GM21576 (cell line): ENCODE results near the gene FAM83G.
"Not testable (repeated sequence)": the region's sequence is repeated elsewhere in the genome, so short reads cannot be mapped to it uniquely, and the experiment has no call there.

Experiments used
- ATAC-seq: cut with Tn5 transposase; IDR thresholded peaks from one replicate; pipeline ENCODE4 v1.9.1; 2021; ENCODE audit warnings: mild to moderate bottlenecking, moderate library complexity; ENCODE audit not compliant: unreplicated experiment

The FAM83G gene

DNA sequence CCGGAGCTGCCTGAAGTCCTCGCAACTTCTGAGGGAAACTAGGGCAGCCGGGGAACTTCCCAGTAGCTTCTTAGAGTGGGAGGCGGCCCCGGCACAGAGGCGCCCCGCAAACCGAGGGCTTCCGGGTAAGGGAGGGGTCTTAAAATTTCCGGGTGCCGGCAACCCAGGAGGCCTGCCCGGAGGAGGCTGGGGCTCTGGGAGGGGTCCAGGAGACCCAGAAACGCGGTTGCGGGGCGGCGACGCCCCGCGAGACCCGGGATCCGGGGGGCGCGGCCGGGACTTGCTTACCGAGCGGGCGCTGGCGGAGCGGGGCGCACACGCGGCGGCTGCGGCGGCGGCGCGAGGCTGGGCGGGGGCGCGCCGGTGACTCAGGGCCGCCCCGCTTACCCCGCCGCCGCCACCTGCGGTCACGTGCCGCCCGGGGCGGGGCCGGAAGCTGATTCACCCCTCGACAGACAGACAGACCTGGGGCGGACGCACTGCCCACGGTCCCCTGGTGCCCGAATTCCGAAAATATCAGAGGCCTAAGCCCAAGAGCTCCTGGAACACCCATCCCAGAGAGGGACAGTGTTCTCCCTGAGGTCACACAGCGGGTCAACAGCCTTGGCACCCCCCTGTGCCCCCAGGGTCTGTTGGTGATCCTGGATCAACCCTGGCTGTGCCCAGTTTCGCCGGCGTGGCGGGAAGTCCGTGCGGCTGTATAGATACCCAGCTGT is at the start of gene FAM83G:
FAM83G (minus strand) TSS at position 344 of the 716 bp plus-strand sequence. CDS start 723 bp downstream, outside the sequence.
- peak; percentile 70 for ATAC-seq

GRCh38 chr17:19048826-19049225 is 44.3 kb upstream of the FAM83G start:
- ATAC-seq: not testable (repeated sequence)

GRCh38 chr17:19047510-19047909 is 42.9 kb upstream of the FAM83G start:
- not testable (repeated sequence) for ATAC-seq

- not testable (repeated sequence) for ATAC-seq
These were observed 42.3 kb upstream of the FAM83G start, which contains the start of gene GRAP for GRCh38 chr17:19046782-19047375. Gene GRAP, minus strand, starts transcription at chr17:19046957. Its CDS starts 31 bp downstream, at chr17:19046926.

DNA sequence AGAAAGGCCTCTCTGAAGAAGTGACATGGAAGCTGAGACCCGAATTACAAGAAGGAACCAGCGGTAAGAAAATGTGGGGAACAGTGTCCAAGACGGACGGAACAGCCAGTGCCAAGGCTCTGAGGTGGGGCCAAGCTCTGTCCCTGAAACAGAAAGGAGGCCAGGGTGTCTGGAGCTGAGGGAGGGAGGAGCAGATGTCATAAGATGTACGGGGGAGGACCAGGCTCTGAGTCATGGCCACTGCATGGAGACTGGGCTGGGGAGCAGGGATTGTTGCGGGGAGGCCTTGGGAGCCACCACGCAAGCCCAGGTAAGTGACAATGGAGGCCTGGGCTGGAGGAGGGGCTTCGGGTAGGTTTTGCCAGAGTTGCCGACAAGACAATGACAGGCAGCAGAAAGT is 40.1 kb upstream of the FAM83G start:
- ATAC-seq: not testable (repeated sequence)

- not testable (repeated sequence) for ATAC-seq
These were observed 38.5 kb upstream of the FAM83G start for GRCh38 chr17:19043032-19043431.

DNA sequence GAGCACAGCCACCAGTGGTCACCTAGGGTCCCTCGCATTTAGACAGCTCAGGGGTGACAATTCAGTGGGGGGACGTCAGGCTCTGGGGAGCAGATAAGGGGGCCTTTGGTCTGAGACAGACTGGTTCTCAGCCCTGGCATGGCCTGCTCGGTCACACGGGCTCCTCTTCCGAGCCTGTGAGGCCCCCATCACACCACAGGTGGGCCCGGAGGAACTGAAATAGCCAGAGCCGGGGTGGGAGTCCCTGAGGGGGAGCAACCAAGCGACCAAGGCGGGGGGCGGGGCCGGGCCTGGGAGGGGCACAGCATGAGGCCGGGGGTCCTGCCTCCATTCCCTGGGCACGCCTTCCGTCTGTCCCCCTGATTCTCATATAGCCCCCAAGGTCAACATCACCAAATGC is 37.8 kb upstream of the FAM83G start:
- ATAC-seq: not testable (repeated sequence)

DNA sequence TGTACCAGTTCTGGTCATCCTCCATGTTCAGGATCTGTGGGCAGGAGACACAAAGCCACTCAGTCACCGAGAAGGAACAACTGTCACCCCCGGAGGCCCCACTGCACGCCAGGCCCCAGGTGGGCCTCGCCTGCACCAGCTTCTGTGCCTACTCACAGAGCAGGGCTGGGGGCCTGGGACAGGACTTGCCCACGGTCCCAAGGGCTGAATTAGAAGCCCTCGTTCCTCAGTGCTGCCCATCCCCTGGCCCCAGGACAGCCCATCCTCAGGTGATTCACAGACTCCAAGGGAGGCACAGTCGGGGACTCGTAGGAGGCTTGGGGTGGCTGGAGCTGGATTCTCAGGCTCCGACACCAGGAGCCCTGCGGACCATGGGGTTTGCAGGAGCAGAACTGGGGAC is 37.3 kb upstream of the FAM83G start:
- not testable (repeated sequence) for ATAC-seq

GRCh38 chr17:19040350-19040749 is 35.8 kb upstream of the FAM83G start:
- ATAC-seq: not testable (repeated sequence)

DNA sequence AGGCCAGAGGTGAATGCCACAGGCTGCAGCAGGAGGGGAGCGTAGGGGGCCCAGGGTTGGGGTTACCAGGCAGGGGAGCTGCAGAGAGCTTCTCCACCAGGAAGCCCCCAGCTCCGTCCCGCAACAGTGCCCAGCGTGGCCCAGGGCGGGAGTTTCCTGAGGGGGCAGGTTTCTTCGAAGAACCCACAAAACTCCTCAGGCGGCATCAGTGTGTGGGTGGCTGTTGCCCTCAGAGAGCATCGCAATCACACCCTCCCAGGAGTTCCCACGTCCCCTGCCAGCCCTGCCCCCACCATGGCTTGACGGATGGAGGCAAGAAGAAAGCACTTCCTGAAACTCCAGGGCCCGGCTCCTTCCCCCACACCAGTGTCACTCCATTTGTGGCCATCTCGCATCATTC is 34.2 kb upstream of the FAM83G start:
- not testable (repeated sequence) for ATAC-seq

- ATAC-seq: not testable (repeated sequence)
These were observed 33.4 kb upstream of the FAM83G start for GRCh38 chr17:19038007-19038406.

DNA sequence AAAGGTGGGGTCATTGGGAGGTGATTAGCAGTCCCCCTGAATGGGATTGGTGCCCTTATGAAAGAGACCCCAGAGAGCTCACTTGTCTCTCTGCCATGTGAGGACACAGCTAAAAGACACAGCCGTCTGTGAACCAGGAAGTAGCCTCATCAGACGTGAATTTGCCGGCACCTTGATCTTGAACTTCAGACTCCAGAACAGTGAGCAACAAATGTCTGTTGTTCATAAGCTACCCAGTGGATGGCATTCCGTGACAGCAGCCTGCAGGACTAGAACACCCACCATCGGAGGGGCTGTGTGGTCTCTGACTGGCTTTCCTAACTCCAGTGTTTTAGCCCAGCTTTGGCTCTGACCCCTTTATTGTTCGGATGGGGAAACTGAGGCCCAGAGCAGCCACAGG is 33.0 kb upstream of the FAM83G start:
- not testable (repeated sequence) for ATAC-seq

DNA sequence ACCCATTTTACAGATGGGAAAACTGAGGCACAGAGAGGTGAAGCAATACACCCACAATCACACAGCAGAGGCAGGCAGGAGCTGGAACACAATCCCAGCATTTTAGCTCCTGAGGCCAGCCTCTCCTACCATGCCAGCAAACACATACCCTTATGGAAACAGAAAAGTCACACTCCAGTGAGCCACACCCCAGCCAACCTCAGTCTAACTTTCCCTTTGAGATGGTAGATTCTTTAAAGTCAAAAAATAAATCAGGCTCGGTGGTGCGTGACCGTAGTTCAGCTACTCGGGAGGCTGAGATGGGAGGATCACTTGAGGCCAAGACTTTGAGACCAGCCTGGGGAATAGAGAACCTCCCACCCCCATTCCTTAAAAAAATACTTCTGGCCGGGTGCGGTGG is 31.6 kb upstream of the FAM83G start:
- ATAC-seq: peak; percentile 30

- peak; percentile 41 for ATAC-seq
These were observed 27.9 kb upstream of the FAM83G start for GRCh38 chr17:19032377-19032988.

DNA sequence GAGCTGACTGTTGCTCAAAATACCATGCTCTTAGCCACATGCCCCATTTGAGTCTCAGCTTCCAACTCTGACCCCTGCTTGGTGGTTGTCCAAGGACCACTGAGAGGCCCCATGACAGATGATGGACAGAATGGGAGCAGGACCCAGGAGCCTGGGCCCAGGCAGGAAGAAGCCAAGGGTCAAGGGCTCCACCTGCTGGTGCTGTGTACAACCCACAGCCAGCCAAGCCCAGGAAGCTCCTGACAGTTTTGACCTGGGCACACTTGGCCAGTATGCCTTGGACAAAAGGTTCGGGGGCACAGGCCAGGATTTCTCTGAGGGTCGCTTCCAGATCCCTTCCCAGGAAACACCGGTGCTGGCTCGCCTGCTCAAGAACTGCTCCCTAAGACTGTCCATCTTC is 27.2 kb upstream of the FAM83G start:
- ATAC-seq: not testable (repeated sequence)

- not testable (repeated sequence) for ATAC-seq
These were observed 26.3 kb upstream of the FAM83G start for GRCh38 chr17:19030771-19031449.

DNA sequence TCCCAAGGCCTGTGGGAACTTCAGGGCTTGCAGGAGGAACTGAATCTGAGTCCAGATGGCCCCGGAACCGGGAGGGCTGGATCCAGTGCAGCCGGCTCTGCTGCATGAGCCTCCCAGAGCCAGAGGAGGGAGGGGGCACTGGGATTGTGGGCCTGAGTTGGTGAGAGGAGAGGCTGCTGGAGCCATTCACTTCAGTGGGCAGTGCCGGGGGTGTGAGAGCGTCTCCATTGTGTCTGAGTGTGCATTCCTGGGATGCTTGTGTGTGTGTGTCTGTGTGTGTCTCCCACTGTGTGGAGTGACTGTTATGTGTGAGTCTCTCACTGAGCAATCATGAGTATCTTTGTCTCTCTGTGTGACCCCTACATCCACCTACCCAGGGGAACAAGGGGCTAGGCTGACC is 25.2 kb upstream of the FAM83G start:
- not testable (repeated sequence) for ATAC-seq

DNA sequence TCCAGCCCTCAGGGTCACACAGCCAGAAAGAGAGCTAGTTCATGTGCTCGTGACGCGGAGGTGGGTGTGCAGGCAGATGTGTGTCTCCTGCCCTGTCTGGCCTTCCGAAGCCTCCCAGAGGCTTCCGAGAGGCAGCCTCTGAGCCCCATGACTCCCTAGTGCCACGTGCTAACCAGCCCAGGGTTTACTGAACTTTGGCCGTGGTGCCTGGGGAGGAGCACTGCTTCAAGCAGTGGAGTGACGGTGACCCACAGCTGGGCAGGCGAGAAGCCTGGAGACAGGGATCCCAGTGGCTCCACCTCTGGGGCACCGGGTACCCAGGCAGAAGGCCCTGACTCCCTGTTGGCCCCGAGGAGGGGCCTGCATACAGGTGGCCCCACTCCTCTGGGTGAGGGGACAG is 24.1 kb upstream of the FAM83G start:
- ATAC-seq: not testable (repeated sequence)

- no peak for ATAC-seq
These were observed 19.8 kb upstream of the FAM83G start for GRCh38 chr17:19024101-19025078.
